ENCODE results near the gene RAN. TPM values are rescaled to one million over a fixed set of nuclear protein-coding genes. Genes with fewer than 3 reads are reported as not detected.

The RAN gene
- total and polyA plus RNA-seq, 9 of the 15 experiments (the other 6 are each of a cell fraction or from before 2014, with no cell fraction given): 1,687 to 3,820 (median 2,300) TPM

DNA sequence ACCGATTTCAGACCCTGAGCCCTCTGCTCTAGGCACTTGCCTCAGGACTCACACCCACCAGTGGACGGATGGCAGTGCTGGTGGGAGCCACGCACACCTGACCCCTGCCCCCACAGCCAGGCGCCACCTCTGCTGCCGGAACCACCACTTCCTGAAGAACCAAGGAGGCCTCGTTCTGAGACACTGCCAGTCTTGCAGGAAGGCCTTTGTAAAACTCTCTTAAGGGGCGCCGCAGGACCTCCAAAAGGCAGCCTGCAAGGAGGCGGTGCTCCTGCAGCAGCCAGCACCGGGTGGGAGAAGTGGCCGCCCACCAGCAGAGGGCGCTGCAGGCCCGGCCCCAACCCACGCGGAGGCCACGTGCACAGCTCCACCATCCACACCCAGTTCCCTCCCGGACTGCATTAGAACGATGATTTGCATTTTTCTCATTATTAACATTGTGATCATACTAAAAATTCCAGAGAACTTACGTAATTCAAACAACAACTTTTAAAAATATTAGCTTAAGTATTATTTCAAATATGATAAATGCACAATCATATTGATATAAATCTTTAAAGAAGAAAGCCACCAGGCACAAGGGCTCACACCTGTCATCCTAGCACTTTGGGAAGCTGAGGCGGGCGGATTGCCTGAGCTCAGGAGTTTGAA lies 45.6 kb upstream of the RAN start (continued):
- TF ChIP-seq ZNF436 (CRISPR knock-in tag; IDR thresholded peaks at IDR 0.05) (no peak), POLR3A (IDR thresholded peaks at IDR 0.05; ENCODE audit: borderline replicate concordance, extremely low read depth, insufficient read depth, insufficient read length) (no peak), NEUROD1 (IDR thresholded peaks at IDR 0.05; ENCODE audit: borderline replicate concordance, low read depth, low read length, partially characterized antibody) (peak; percentile 68), CBFB (CRISPR knock-in tag; IDR thresholded peaks at IDR 0.05) (no peak), FOXJ2 (tag; IDR thresholded peaks at IDR 0.05) (no peak), SRF (CRISPR knock-in tag; IDR thresholded peaks at IDR 0.05) (no peak; a peak in 1 of 4 replicates), HNRNPUL1 (IDR thresholded peaks at IDR 0.05; ENCODE audit: low read length) (no peak), ARID2 (IDR thresholded peaks at IDR 0.05) (0 out of 2 replicates have a peak, but pooled peaks have one; percentile 62), ZNF121 (CRISPR knock-in tag; conservative IDR thresholded peaks at IDR 0.05) (no peak), HMGN3 (IDR thresholded peaks at IDR 0.05; ENCODE audit: borderline replicate concordance, extremely low read depth, insufficient read length, low read depth, low read length) (peak; percentile 68), TAL1 (IDR thresholded peaks at IDR 0.05) (no peak)
- TF ChIP-seq, protein P1, sequence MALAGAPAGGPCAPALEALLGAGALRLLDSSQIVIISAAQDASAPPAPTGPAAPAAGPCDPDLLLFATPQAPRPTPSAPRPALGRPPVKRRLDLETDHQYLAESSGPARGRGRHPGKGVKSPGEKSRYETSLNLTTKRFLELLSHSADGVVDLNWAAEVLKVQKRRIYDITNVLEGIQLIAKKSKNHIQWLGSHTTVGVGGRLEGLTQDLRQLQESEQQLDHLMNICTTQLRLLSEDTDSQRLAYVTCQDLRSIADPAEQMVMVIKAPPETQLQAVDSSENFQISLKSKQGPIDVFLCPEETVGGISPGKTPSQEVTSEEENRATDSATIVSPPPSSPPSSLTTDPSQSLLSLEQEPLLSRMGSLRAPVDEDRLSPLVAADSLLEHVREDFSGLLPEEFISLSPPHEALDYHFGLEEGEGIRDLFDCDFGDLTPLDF (CRISPR knock-in tag; IDR thresholded peaks at IDR 0.05): peak; percentile 87
- TF ChIP-seq, protein P2, sequence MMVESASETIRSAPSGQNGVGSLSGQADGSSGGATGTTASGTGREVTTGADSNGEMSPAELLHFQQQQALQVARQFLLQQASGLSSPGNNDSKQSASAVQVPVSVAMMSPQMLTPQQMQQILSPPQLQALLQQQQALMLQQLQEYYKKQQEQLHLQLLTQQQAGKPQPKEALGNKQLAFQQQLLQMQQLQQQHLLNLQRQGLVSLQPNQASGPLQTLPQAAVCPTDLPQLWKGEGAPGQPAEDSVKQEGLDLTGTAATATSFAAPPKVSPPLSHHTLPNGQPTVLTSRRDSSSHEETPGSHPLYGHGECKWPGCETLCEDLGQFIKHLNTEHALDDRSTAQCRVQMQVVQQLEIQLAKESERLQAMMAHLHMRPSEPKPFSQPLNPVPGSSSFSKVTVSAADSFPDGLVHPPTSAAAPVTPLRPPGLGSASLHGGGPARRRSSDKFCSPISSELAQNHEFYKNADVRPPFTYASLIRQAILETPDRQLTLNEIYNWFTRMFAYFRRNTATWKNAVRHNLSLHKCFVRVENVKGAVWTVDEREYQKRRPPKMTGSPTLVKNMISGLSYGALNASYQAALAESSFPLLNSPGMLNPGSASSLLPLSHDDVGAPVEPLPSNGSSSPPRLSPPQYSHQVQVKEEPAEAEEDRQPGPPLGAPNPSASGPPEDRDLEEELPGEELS (CRISPR knock-in tag; IDR thresholded peaks at IDR 0.05; ENCODE audit: borderline replicate concordance): no peak; the same call in 1 of the 2 replicates
- TF ChIP-seq, protein P3, sequence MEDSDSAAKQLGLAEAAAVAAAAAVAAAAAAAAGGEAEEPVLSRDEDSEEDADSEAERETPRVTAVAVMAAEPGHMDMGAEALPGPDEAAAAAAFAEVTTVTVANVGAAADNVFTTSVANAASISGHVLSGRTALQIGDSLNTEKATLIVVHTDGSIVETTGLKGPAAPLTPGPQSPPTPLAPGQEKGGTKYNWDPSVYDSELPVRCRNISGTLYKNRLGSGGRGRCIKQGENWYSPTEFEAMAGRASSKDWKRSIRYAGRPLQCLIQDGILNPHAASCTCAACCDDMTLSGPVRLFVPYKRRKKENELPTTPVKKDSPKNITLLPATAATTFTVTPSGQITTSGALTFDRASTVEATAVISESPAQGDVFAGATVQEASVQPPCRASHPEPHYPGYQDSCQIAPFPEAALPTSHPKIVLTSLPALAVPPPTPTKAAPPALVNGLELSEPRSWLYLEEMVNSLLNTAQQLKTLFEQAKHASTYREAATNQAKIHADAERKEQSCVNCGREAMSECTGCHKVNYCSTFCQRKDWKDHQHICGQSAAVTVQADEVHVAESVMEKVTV (CRISPR knock-in tag; IDR thresholded peaks at IDR 0.05): peak; percentile 59
- TF ChIP-seq, protein P4, sequence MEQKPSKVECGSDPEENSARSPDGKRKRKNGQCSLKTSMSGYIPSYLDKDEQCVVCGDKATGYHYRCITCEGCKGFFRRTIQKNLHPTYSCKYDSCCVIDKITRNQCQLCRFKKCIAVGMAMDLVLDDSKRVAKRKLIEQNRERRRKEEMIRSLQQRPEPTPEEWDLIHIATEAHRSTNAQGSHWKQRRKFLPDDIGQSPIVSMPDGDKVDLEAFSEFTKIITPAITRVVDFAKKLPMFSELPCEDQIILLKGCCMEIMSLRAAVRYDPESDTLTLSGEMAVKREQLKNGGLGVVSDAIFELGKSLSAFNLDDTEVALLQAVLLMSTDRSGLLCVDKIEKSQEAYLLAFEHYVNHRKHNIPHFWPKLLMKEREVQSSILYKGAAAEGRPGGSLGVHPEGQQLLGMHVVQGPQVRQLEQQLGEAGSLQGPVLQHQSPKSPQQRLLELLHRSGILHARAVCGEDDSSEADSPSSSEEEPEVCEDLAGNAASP (IDR thresholded peaks at IDR 0.05): no peak
- TF ChIP-seq, protein P5, sequence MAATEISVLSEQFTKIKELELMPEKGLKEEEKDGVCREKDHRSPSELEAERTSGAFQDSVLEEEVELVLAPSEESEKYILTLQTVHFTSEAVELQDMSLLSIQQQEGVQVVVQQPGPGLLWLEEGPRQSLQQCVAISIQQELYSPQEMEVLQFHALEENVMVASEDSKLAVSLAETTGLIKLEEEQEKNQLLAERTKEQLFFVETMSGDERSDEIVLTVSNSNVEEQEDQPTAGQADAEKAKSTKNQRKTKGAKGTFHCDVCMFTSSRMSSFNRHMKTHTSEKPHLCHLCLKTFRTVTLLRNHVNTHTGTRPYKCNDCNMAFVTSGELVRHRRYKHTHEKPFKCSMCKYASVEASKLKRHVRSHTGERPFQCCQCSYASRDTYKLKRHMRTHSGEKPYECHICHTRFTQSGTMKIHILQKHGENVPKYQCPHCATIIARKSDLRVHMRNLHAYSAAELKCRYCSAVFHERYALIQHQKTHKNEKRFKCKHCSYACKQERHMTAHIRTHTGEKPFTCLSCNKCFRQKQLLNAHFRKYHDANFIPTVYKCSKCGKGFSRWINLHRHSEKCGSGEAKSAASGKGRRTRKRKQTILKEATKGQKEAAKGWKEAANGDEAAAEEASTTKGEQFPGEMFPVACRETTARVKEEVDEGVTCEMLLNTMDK (IDR thresholded peaks at IDR 0.05; ENCODE audit: borderline replicate concordance, insufficient read depth, low read depth, low read length, poor library complexity, severe bottlenecking): peak; percentile 91
- TF ChIP-seq, protein P6, sequence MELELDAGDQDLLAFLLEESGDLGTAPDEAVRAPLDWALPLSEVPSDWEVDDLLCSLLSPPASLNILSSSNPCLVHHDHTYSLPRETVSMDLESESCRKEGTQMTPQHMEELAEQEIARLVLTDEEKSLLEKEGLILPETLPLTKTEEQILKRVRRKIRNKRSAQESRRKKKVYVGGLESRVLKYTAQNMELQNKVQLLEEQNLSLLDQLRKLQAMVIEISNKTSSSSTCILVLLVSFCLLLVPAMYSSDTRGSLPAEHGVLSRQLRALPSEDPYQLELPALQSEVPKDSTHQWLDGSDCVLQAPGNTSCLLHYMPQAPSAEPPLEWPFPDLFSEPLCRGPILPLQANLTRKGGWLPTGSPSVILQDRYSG (tag; conservative IDR thresholded peaks at IDR 0.05; ENCODE audit: low read depth): 0 out of 2 replicates have a peak, but pooled peaks have one; percentile 8

Data from K562 (cell line).